ENCODE data around the gene EDN2.
A peak's percentile ranks its signal among the peaks of the same experiment; 100 is the strongest.

Gene EDN2

GRCh38 chr1:41440321-41441085 is 44.0 kb downstream of the EDN2 start:
- FAIRE-seq (no peak), DNase-seq (ENCODE audit: low spot score) (no peak)

GRCh38 chr1:41439234-41439633 is 45.2 kb downstream of the EDN2 start:
- FAIRE-seq (no peak), DNase-seq (ENCODE audit: low spot score) (no peak)

- FAIRE-seq (no peak), DNase-seq (ENCODE audit: low spot score) (no peak)
Measured at GRCh38 chr1:41438711-41439110, 45.8 kb downstream of the EDN2 start.

GRCh38 chr1:41437011-41437355 is 47.5 kb downstream of the EDN2 start:
- FAIRE-seq (no peak), DNase-seq (ENCODE audit: low spot score) (no peak)

- DNase-seq (ENCODE audit: low spot score) = no peak
Measured at GRCh38 chr1:41436281-41437010, 48.0 kb downstream of the EDN2 start.

GRCh38 chr1:41435570-41436178 is 48.8 kb downstream of the EDN2 start:
- peak; percentile 87 for DNase-seq (ENCODE audit: low spot score)
- peak; percentile 44 for FAIRE-seq

More at GRCh38 chr1:41436281-41437010, 48.0 kb downstream of the EDN2 start:
- FAIRE-seq = no peak

- peak; percentile 42 for FAIRE-seq
Measured at GRCh38 chr1:41434748-41435449, 49.6 kb downstream of the EDN2 start.

GRCh38 chr1:41434306-41434705 is 50.2 kb downstream of the EDN2 start:
- no peak for DNase-seq (ENCODE audit: low spot score)
- FAIRE-seq = no peak

More at GRCh38 chr1:41434748-41435449, 49.6 kb downstream of the EDN2 start:
- DNase-seq (ENCODE audit: low spot score) = no peak

GRCh38 chr1:41433501-41433900 is 51.0 kb downstream of the EDN2 start:
- FAIRE-seq (peak; percentile 68), DNase-seq (ENCODE audit: low spot score) (no peak)

GRCh38 chr1:41432481-41433280 is 51.8 kb downstream of the EDN2 start:
- DNase-seq (ENCODE audit: low spot score) (peak; percentile 97), FAIRE-seq (peak; percentile 98)

GRCh38 chr1:41431490-41432350 is 52.8 kb downstream of the EDN2 start:
- FAIRE-seq (peak; percentile 84), DNase-seq (ENCODE audit: low spot score) (no peak)

GRCh38 chr1:41430582-41430981 is 53.9 kb downstream of the EDN2 start:
- DNase-seq (ENCODE audit: low spot score) (no peak), FAIRE-seq (no peak)

GRCh38 chr1:41430069-41430468 is 54.4 kb downstream of the EDN2 start:
- DNase-seq (ENCODE audit: low spot score) = no peak
- FAIRE-seq = peak; percentile 65

GRCh38 chr1:41429641-41430035 is 54.8 kb downstream of the EDN2 start:
- DNase-seq (ENCODE audit: low spot score) (no peak), FAIRE-seq (no peak)

Measured in urothelium cell line (cell line).